Liver (tissue), 3 donors: ENCODE results near the gene BCR.

Experiments used
- GABPA ChIP-seq, 2 donors: IDR thresholded peaks in 1 of 2; conservative IDR thresholded peaks in 1 of 2; 2 replicates each; pipeline ENCODE4 v1.6.1; 2016; ENCODE audit warnings: antibody characterized with exemption in 2 of 2, mild to moderate bottlenecking in 1 of 2, moderate library complexity in 1 of 2
- TF ChIP-seq, protein P1 (sequence below): fragments of 150-350 bp; IDR thresholded peaks from 2 replicates; pipeline ENCODE4 v1.5.1; 2017; ENCODE audit warnings: improper control_type of control experiment, low read depth, low read length; ENCODE audit not compliant: missing input control
- donor health status: healthy.
- donor health status: healthy.

GRCh38 chr22:23235425-23235824 lies 55.1 kb downstream of the BCR start:
- TF ChIP-seq GABPA (IDR thresholded peaks at IDR 0.05 in 1 of 2, conservative IDR thresholded peaks at IDR 0.05 in 1 of 2): no peak
- TF ChIP-seq, protein P1, sequence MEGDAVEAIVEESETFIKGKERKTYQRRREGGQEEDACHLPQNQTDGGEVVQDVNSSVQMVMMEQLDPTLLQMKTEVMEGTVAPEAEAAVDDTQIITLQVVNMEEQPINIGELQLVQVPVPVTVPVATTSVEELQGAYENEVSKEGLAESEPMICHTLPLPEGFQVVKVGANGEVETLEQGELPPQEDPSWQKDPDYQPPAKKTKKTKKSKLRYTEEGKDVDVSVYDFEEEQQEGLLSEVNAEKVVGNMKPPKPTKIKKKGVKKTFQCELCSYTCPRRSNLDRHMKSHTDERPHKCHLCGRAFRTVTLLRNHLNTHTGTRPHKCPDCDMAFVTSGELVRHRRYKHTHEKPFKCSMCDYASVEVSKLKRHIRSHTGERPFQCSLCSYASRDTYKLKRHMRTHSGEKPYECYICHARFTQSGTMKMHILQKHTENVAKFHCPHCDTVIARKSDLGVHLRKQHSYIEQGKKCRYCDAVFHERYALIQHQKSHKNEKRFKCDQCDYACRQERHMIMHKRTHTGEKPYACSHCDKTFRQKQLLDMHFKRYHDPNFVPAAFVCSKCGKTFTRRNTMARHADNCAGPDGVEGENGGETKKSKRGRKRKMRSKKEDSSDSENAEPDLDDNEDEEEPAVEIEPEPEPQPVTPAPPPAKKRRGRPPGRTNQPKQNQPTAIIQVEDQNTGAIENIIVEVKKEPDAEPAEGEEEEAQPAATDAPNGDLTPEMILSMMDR: no peak
